Measurements from ENCODE around the gene ELOVL5. TPM values are rescaled to one million over a fixed set of nuclear protein-coding genes. Genes with fewer than 3 reads are reported as not detected.
A peak's percentile ranks its signal among the peaks of the same experiment; 100 is the strongest.

Gene ELOVL5
- total RNA-seq, 2 experiments from 2014 or later = 88.3 to 92.7 TPM

GRCh38 chr6:53322188-53323029 lies 26.3 kb downstream of the ELOVL5 start:
- POLR2A ChIA-PET = interaction anchor here (1.0 to 1.9 kb wide), 3 partner anchors 15 to 27 kb away, joined by 3 to 6 read pairs (median 5); partner anchors contain the start of gene ELOVL5
- peak overlapping the region; percentile 40 for H3K27ac Mint-ChIP-seq
- DNase-seq (no peak), ATAC-seq (no peak)
- peaks cover 9% of the 10 kb centered on the region for H3K36me3 Mint-ChIP-seq (ENCODE audit: low read depth)
- intact Hi-C loops (cut with micrococcal nuclease) = no loop called here
- no peaks in the 10 kb centered on the region for H3K9me3 Mint-ChIP-seq
- TF ChIP-seq, protein P1, sequence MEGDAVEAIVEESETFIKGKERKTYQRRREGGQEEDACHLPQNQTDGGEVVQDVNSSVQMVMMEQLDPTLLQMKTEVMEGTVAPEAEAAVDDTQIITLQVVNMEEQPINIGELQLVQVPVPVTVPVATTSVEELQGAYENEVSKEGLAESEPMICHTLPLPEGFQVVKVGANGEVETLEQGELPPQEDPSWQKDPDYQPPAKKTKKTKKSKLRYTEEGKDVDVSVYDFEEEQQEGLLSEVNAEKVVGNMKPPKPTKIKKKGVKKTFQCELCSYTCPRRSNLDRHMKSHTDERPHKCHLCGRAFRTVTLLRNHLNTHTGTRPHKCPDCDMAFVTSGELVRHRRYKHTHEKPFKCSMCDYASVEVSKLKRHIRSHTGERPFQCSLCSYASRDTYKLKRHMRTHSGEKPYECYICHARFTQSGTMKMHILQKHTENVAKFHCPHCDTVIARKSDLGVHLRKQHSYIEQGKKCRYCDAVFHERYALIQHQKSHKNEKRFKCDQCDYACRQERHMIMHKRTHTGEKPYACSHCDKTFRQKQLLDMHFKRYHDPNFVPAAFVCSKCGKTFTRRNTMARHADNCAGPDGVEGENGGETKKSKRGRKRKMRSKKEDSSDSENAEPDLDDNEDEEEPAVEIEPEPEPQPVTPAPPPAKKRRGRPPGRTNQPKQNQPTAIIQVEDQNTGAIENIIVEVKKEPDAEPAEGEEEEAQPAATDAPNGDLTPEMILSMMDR (IDR thresholded peaks at IDR 0.05) = no peak
- CTCF ChIA-PET = interaction anchor here (0.6 to 1.1 kb wide), 5 partner anchors 9 to 28 kb away, joined by 3 to 4 read pairs (median 3); no protein-coding TSS in a partner anchor
- no peaks in the 10 kb centered on the region for H3K27me3 Mint-ChIP-seq
- peaks cover 52% of the 10 kb centered on the region for H3K4me1 Mint-ChIP-seq (ENCODE audit: low read depth)
- no peak overlapping the region for H3K4me3 Mint-ChIP-seq

GRCh38 chr6:53321701-53322100 lies 27.0 kb downstream of the ELOVL5 start:
- no peaks in the 10 kb centered on the region for H3K27me3 Mint-ChIP-seq
- peaks cover 8% of the 10 kb centered on the region for H3K36me3 Mint-ChIP-seq (ENCODE audit: low read depth)
- no peaks in the 10 kb centered on the region for H3K9me3 Mint-ChIP-seq
- H3K4me3 Mint-ChIP-seq = no peak overlapping the region
- no peak overlapping the region for H3K27ac Mint-ChIP-seq
- DNase-seq (no peak), ATAC-seq (no peak)
- TF ChIP-seq, protein P1 (IDR thresholded peaks at IDR 0.05) = no peak
- CTCF ChIA-PET = interaction anchor here (1.0 to 1.1 kb wide), 3 partner anchors 10 to 27 kb away, joined by 3 to 4 read pairs (median 3); no protein-coding TSS in a partner anchor
- intact Hi-C loops (cut with micrococcal nuclease) = no loop called here
- peaks cover 52% of the 10 kb centered on the region for H3K4me1 Mint-ChIP-seq (ENCODE audit: low read depth)
- POLR2A ChIA-PET = interaction anchor here (1.0 to 1.9 kb wide), 3 partner anchors 16 to 28 kb away, joined by 3 to 6 read pairs (median 5); partner anchors contain the start of gene ELOVL5

GRCh38 chr6:53320964-53321363 lies 27.8 kb downstream of the ELOVL5 start:
- DNase-seq (no peak), ATAC-seq (no peak)
- ChIA-PET POLR2A (interaction anchor here (0.6 to 1.9 kb wide), 2 partner anchors 17 to 712 kb away, joined by 3 to 5 read pairs; no protein-coding TSS in a partner anchor), CTCF (no interaction called here)
- Mint-ChIP-seq H3K27ac (no peak overlapping the region), H3K4me3 (no peak overlapping the region), H3K27me3 (no peaks in the 10 kb centered on the region), H3K4me1 (ENCODE audit: low read depth) (peaks cover 52% of the 10 kb centered on the region), H3K36me3 (ENCODE audit: low read depth) (peaks cover 8% of the 10 kb centered on the region), H3K9me3 (no peaks in the 10 kb centered on the region)
- intact Hi-C loops (cut with micrococcal nuclease) = no loop called here
- TF ChIP-seq, protein P1 (IDR thresholded peaks at IDR 0.05) = no peak

DNA sequence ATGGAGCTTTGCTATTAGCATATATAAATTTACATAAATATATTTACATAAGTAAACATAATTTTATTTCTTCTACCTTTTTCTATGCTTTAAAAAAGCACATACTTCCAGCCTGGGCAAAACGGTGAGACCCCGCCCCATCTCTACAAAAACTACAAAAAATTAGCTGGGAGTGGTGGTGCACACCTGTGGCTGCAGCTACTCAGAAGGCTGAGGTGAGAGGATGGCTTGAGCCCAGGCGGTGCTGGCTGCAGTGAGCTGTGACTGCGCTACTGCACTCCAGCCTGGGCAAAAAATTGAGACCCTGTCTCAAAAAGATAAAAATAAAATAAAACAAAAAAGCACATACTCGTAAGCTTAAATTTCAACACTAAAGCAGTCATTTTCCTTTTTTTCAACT lies 30.3 kb downstream of the ELOVL5 start:
- peaks cover 9% of the 10 kb centered on the region for H3K36me3 Mint-ChIP-seq (ENCODE audit: low read depth)
- CTCF ChIA-PET = interaction anchor here (0.8 kb wide), 1 partner anchor 13 kb away, joined by 3 read pairs; no protein-coding TSS in a partner anchor
- no peak overlapping the region for H3K27ac Mint-ChIP-seq
- H3K9me3 Mint-ChIP-seq = no peaks in the 10 kb centered on the region
- peaks cover 61% of the 10 kb centered on the region for H3K4me1 Mint-ChIP-seq (ENCODE audit: low read depth)
- intact Hi-C loops (cut with micrococcal nuclease) = loop anchor here (10.0 kb wide), 1 partner anchor 106 kb away; no protein-coding TSS in a partner anchor
- POLR2A ChIA-PET = interaction anchor here (1.1 kb wide), 1 partner anchor 12 kb away, joined by 3 read pairs; no protein-coding TSS in a partner anchor
- H3K4me3 Mint-ChIP-seq = no peak overlapping the region
- TF ChIP-seq, protein P1 (IDR thresholded peaks at IDR 0.05) = no peak
- DNase-seq (no peak), ATAC-seq (no peak)
- H3K27me3 Mint-ChIP-seq = no peaks in the 10 kb centered on the region
